GM19035 (cell line): Measurements from ENCODE around the gene WDR46.
"Not testable (repeated sequence)": the region's sequence is repeated elsewhere in the genome, so short reads cannot be mapped to it uniquely, and the experiment has no call there.

Experiments used
- ATAC-seq: cut with Tn5 transposase; IDR thresholded peaks from one replicate; pipeline ENCODE4 v1.9.1; 2021; ENCODE audit not compliant: unreplicated experiment

The WDR46 gene

DNA sequence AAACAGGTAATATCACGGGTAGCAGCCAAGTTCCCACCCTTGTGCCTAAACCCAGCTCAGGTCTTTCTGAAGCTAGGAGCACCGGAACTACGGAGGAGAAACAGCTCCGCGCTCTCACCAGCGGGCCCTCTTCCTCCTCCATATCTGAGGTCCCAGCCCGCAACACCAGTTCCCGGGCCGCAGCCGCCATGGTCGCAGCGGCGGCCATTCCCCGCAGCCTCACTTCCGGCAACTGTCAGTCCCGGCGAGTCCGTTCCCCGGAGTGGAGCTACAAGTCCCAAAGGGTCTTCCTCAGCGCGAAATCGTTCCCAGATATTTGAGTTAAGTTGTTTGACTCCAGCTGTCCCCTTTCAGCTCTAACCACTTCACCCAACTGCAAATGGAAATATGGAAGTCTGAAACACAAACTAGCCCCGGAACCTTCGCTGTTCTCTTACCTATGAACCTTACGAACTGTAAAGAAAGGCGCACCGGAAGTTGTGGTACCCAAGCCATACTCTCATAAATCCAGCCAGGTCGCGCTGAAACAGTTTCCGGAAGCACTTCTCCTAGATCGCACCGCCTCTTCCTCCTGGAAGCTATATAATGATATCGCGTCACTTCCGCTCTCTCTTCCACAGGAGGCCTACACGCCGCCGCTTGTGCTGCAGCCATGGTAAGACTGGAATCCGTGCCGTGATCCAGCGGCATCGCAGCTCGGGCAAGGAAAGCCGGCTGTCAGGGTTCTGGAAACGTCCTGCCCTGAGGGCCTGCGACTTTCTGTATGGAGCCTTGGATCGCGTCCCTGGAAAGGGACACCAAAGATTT is 17.4 kb downstream of the WDR46 start, which contains the start of the genes RPS18 and VPS52:
TSS of gene RPS18 (plus strand) at position 608 of the 807 bp plus-strand sequence. CDS start at position 653, 45 bp downstream.
TSS of gene VPS52 (minus strand) at position 409 of the 807 bp plus-strand sequence. CDS start at position 208, 201 bp downstream.
- ATAC-seq: peak; percentile 86

DNA sequence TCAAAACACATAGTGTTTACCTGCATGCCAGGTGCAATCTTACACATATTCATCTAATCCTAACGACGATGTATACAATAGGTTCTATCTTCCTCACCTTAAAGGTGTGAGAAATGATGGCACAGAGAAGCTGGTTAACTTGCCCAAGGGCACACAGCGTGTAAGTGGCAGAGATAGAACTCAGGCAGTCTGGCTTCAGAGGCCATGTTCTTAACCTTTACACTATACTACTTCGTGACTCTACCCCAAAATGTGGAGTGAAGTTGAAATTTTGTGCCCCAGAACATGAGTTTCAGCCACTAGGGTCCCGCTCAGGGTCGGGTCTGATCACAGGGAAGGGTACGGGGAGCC is 17.9 kb downstream of the WDR46 start:
- no peak for ATAC-seq

DNA sequence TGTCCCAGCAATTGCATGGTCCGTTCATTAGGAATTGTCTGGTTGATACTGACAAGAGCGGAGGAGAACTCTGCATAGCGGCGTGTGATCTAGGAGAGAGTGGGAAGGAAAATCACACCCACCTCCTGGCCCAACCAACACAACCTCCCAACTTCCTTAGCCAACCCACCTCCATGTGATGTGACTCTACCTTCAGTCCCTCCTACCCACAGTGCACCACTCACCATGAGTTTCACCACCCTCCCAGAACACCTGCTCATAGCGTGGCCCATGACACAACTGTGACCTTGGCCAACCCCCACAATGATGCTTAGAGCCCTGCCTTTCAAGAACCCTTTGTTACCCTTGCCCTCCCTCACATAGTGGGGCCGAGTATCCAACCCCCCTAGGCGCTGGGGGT is 25.0 kb downstream of the WDR46 start:
- ATAC-seq: no peak

- not testable (repeated sequence) for ATAC-seq
These were observed 26.5 kb downstream of the WDR46 start for GRCh38 chr6:33262490-33262889.

GRCh38 chr6:33259032-33259431 is 30.0 kb downstream of the WDR46 start:
- no peak for ATAC-seq

DNA sequence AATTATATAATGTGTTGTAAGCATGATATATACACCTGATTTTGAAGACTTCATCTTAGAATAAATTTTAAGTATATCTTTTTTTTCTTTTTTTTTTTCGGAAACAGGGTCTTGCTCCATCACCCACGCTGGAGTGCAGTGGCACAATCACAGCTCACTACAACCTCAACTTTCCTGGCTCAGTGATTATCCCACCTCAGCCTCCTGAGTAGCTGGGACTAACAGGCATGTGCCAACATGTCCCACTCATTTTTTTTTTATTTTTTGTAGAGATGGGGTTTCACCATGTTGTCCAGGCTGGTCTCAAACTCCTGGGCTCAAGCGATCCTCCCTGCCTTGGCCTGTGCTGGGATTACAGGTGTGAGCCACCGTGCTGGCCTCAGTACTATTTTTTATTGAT is 34.4 kb downstream of the WDR46 start:
- ATAC-seq: no peak

GRCh38 chr6:33252759-33253158 is 36.3 kb downstream of the WDR46 start:
- no peak for ATAC-seq

GRCh38 chr6:33251395-33252012 is 37.5 kb downstream of the WDR46 start:
- ATAC-seq: no peak

DNA sequence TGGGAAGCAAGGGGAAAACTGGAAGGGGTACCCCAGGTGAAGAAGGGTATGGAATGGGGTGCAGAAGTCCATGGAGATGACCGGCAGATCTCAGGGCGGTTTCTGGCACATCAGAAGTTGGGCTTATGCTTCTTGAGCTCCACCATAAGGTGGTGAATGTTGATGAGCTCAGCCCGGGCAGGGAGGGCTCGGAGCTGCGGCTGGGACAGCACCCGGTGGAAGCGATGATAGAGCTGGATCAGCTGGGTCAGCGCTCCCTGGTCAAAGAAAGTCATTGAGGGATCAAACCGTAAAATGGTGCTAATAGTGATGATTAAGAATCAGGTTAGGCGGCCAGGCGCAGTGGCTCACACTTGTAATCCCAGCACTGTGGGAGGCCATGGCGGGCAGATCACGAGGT is 38.3 kb downstream of the WDR46 start:
- no peak for ATAC-seq

- no peak for ATAC-seq
These were observed 39.1 kb downstream of the WDR46 start for GRCh38 chr6:33249732-33250630.

GRCh38 chr6:33248932-33249731 is 39.9 kb downstream of the WDR46 start:
- peak; percentile 89 for ATAC-seq

DNA sequence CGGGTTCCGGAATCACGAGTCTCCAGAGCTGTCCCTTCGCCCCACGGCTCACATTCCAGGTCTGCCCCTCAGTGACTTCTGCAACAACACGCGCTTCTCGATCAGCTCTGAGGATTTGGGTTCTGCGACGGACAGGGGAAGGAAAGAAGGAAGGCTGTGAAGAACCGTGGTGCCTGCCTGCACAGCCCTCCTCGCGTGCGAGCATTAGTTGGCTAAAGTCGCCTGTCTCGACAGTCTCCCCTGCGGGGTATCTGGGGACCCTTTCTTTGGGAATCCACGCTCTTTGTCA is 40.5 kb downstream of the WDR46 start:
- ATAC-seq: no peak

DNA sequence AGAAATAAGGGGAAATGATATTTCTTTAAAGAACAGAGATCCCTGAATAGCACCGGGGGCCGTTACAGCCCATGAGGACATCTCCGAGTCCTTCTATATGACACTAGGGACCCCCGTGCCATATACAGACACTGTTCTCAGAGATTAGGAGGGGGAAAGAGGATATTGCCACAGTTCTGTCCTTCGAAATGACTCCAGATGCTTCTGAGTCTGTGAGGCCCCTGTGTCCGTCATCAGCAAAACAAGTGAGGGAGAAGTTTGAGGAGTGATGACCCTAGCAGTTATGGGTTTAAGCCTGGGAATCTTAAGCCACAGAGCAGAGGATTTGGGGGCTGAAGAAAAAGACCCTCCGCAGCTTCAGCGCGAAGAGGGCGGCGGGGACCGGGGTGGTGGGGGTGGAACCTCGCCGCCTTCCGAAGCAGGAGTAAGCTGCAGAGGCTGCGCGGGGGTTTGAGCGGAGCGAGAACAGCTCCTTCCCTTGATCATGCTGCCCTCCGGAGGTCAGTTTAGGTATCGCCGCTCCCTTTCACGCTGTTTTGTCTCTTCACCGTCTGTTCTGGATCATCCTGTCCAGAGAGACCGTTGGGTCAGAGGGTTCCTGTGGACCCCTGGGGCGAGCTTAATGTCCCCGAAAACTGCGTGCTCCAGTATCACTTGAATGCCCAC is 40.9 kb downstream of the WDR46 start:
- no peak for ATAC-seq

DNA sequence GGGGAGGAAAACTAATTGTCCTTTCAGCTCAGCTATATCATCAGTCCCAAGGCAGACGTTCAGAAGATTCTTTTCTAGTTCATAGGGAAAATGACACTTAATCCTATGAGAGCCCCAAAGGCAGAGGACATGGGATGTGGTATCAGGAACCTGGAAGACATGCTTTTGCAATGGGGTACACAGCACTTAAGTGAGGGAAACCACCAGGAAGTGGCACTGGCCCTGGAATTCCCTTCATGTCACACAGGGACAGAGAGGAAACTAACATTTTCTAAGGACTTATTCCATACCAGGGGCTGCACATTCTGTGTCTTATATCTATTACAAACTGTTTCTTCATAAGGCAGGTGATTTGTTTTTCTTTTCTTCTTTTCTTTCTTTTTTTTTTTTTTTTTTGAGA is 45.6 kb downstream of the WDR46 start:
- ATAC-seq: no peak

- no peak for ATAC-seq
These were observed 47.1 kb downstream of the WDR46 start for GRCh38 chr6:33241968-33242367.

DNA sequence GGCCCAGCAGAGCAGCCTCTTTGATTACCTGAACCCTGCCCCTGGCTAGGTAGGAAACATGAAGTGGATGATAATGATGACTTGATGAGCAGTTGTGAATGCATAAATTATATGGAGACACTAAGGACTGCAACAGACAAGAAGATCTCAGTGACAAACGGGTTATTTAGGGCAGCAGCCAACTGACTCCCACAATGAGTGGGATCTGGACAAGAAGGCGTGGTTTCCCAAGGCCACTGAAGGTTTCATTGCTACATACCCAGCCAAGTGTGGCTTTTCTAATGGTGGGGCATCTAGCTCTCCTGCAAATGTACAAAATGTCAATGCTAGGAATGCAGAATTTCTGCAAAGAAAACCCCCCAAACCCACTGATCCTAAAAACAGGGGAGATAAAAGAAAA is 51.3 kb downstream of the WDR46 start:
- ATAC-seq: no peak

DNA sequence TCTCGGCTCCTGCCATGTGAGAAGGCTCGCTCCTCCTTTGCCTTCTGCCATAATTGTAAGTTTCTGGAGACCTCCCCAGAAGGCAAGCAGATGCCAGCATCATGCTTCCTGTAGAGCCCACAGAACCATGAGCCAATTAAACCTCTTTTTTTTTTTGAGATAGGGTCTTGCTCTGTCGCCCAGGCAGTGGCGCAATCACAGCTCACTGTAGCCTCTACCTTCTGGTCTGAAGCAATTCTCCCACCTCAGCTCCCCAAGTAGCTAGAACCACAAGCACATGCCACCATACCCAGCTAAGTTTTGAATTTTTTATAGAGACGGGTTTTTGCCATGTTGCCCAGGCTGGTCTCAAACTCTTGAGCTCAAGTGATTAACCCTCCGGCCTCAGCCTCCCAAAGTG is 52.2 kb downstream of the WDR46 start:
- no peak for ATAC-seq

DNA sequence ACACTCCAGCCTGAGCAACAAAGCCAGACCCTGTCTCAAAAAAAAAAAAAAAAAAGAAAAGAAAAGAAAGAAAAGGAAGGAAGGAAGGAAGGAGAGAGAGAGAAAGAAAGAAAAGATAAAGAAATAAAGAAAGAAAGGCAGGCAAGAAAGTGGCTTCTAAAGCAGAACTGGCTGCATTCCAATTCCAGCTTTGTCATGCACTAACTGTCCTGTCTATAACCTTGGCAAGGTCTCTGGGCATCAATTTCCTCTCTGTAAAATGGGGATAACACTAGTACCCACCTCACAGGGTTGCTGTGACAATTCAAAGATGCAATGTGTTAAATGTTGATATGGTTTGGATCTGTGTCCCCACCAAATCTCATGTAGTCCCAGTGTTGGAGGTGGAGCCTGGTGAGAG is 52.7 kb downstream of the WDR46 start:
- ATAC-seq: no peak

- ATAC-seq: no peak
These were observed 53.8 kb downstream of the WDR46 start for GRCh38 chr6:33235221-33235634.
